Measurements from ENCODE around the gene SHISAL1.
"Not testable (repeated sequence)": the region's sequence is repeated elsewhere in the genome, so short reads cannot be mapped to it uniquely, and the experiment has no call there.

SHISAL1 gene

GRCh38 chr22:44237290-44237689 lies 75.5 kb downstream of the SHISAL1 start:
- no peak for DNase-seq (ENCODE audit: low read depth, low spot score)

- not testable (repeated sequence) for DNase-seq (ENCODE audit: low read depth, low spot score)
Measured at GRCh38 chr22:44234372-44234771, 78.4 kb downstream of the SHISAL1 start.

GRCh38 chr22:44231233-44231632 lies 81.5 kb downstream of the SHISAL1 start:
- DNase-seq (ENCODE audit: low read depth, low spot score): no peak

GRCh38 chr22:44229809-44230208 lies 82.9 kb downstream of the SHISAL1 start:
- DNase-seq (ENCODE audit: low read depth, low spot score): no peak

- no peak for DNase-seq (ENCODE audit: low read depth, low spot score)
Measured at GRCh38 chr22:44229331-44229730, 83.4 kb downstream of the SHISAL1 start.

GRCh38 chr22:44225812-44226211 lies 86.9 kb downstream of the SHISAL1 start:
- DNase-seq (ENCODE audit: low read depth, low spot score): no peak

- no peak for DNase-seq (ENCODE audit: low read depth, low spot score)
Measured at GRCh38 chr22:44225091-44225689, 87.6 kb downstream of the SHISAL1 start.

GRCh38 chr22:44224166-44224565 lies 88.6 kb downstream of the SHISAL1 start:
- no peak for DNase-seq (ENCODE audit: low read depth, low spot score)

- DNase-seq (ENCODE audit: low read depth, low spot score): no peak
Measured at GRCh38 chr22:44221710-44222475, 90.9 kb downstream of the SHISAL1 start.

- no peak for DNase-seq (ENCODE audit: low read depth, low spot score)
Measured at GRCh38 chr22:44220727-44221680, 91.7 kb downstream of the SHISAL1 start.

GRCh38 chr22:44219101-44219870 lies 93.5 kb downstream of the SHISAL1 start:
- no peak for DNase-seq (ENCODE audit: low read depth, low spot score)

GRCh38 chr22:44218071-44218470 lies 94.7 kb downstream of the SHISAL1 start:
- no peak for DNase-seq (ENCODE audit: low read depth, low spot score)

- no peak for DNase-seq (ENCODE audit: low read depth, low spot score)
Measured at GRCh38 chr22:44217346-44217745, 95.4 kb downstream of the SHISAL1 start.

- no peak for DNase-seq (ENCODE audit: low read depth, low spot score)
Measured at GRCh38 chr22:44215287-44215686, 97.5 kb downstream of the SHISAL1 start.

GRCh38 chr22:44214764-44215163 lies 98.0 kb downstream of the SHISAL1 start:
- no peak for DNase-seq (ENCODE audit: low read depth, low spot score)

- DNase-seq (ENCODE audit: low read depth, low spot score): no peak
Measured at GRCh38 chr22:44214187-44214586, 98.6 kb downstream of the SHISAL1 start.

GRCh38 chr22:44213489-44214043 lies 99.2 kb downstream of the SHISAL1 start:
- DNase-seq (ENCODE audit: low read depth, low spot score): no peak

GRCh38 chr22:44212936-44213335 lies 99.8 kb downstream of the SHISAL1 start:
- DNase-seq (ENCODE audit: low read depth, low spot score): no peak

GRCh38 chr22:44211946-44212930 lies 100.5 kb downstream of the SHISAL1 start:
- DNase-seq (ENCODE audit: low read depth, low spot score): no peak
